Measurements from ENCODE around the gene SYCE1L.
"Not testable (repeated sequence)": the region's sequence is repeated elsewhere in the genome, so short reads cannot be mapped to it uniquely, and the experiment has no call there.

SYCE1L gene

GRCh38 chr16:77206533-77206932 is 7.3 kb downstream of the SYCE1L start:
- no peak for DNase-seq

- no peak for DNase-seq
Observed at GRCh38 chr16:77207030-77207429, 7.8 kb downstream of the SYCE1L start.

- DNase-seq = no peak
Observed at GRCh38 chr16:77208382-77208781, 9.2 kb downstream of the SYCE1L start.

- DNase-seq = peak; percentile 87
Observed at GRCh38 chr16:77211880-77212740, 12.9 kb downstream of the SYCE1L start.

- peak; percentile 79 for DNase-seq
Observed at GRCh38 chr16:77212741-77213541, 13.7 kb downstream of the SYCE1L start.

GRCh38 chr16:77213542-77214106 is 14.4 kb downstream of the SYCE1L start:
- no peak for DNase-seq

GRCh38 chr16:77214411-77215138 is 15.4 kb downstream of the SYCE1L start:
- DNase-seq = no peak

GRCh38 chr16:77219437-77219836 is 20.2 kb downstream of the SYCE1L start:
- DNase-seq = no peak

GRCh38 chr16:77220427-77220826 is 21.2 kb downstream of the SYCE1L start:
- no peak for DNase-seq

GRCh38 chr16:77221482-77221881 is 22.3 kb downstream of the SYCE1L start:
- DNase-seq = no peak

- peak; percentile 40 for DNase-seq
Observed at GRCh38 chr16:77223184-77223583, 24.0 kb downstream of the SYCE1L start.

GRCh38 chr16:77225182-77225581 is 26.0 kb downstream of the SYCE1L start:
- DNase-seq = no peak

GRCh38 chr16:77227745-77228144 is 28.5 kb downstream of the SYCE1L start:
- DNase-seq = no peak

- no peak for DNase-seq
Observed at GRCh38 chr16:77231047-77231446, 31.8 kb downstream of the SYCE1L start.

- no peak for DNase-seq
Observed at GRCh38 chr16:77233799-77234519, 34.8 kb downstream of the SYCE1L start.

GRCh38 chr16:77234611-77235010 is 35.4 kb downstream of the SYCE1L start:
- no peak for DNase-seq

GRCh38 chr16:77236063-77236511 is 36.9 kb downstream of the SYCE1L start:
- DNase-seq = peak; percentile 90

GRCh38 chr16:77238593-77238992 is 39.4 kb downstream of the SYCE1L start:
- no peak for DNase-seq

- DNase-seq = not testable (repeated sequence)
Observed at GRCh38 chr16:77242471-77242870, 43.3 kb downstream of the SYCE1L start.

- no peak for DNase-seq
Observed at GRCh38 chr16:77246150-77246549, 46.9 kb downstream of the SYCE1L start.

GRCh38 chr16:77250400-77250799 is 51.2 kb downstream of the SYCE1L start:
- no peak for DNase-seq
